ENCODE data around the gene PAMR1.
A peak's percentile ranks its signal among the peaks of the same experiment; 100 is the strongest.

Gene PAMR1

DNA sequence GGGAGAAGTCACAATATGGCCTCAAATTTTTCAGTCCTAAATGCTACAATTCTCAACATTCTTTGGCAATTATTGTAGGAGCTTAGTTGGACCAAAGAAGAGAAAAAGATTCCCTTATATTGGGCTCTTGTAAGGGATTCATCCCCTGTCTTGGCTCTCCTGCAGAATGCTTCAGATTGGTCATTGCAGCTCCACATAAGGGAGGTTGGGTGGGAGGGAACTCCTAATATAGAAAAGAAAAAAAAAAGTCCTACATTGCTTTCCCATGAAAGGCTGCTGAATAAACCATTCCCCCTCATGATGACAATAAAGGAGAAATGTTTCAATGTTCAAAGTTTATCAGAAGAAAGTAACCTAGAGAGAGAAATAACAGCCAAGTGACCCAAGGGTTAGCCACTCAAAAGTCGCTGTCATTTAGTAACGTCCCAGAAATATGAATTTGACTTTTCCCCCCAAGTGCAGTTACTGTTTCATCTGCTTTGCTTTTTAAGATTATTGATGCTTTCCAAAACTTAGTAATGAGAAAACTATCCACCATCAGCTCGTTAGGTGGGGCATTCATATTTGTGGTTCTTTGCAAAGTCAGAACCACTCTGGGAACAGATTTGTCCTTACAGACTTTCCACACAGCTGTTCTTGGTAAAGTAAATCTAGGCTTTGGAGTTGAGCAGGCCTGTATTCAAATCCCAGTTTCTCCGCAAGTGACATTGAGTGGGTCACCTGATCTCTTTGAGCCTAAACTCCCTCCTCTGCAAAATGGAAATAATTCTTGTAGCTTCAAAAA, 101.1 kb downstream of the PAMR1 start:
- Histone ChIP-seq H3K4me1 (ENCODE audit: control insufficient read depth, insufficient read depth, low read length, unreplicated experiment) (peaks cover 15% of the 10 kb centered on the region), H3K4me3 (ENCODE audit: low read depth, low read length) (no peak overlapping the region), H3K27me3 (ENCODE audit: insufficient read depth, low read length) (peaks cover 81% of the 10 kb centered on the region), H3K36me3 (ENCODE audit: insufficient read depth, low read length) (no peaks in the 10 kb centered on the region), H3K79me2 (ENCODE audit: control insufficient read depth, insufficient read depth, low read length, unreplicated experiment) (no peaks in the 10 kb centered on the region), H2AFZ (ENCODE audit: low read length, unreplicated experiment) (no peak overlapping the region), H3K27ac (ENCODE audit: low read depth, low read length) (no peak overlapping the region)

DNA sequence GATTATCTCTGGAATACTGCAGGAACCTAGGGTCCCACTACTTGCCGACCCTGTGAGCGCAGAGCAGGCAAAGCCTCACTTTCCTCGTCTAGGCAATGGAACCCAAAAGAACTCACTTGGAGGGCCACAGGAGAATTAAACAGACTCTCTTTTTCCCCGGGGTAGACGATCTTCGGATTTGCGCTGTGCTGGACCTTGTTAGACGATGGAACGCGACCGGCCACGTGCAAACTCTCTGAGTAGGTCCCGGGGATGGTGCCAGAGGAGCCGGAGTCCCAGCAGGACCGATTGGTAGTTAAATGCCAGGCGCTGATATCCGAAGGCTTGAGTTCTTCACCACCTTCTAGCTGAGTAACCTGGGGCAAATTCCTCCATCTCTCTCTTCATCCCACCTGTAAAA, 105.0 kb downstream of the PAMR1 start:
- Histone ChIP-seq H3K36me3 (ENCODE audit: insufficient read depth, low read length) (no peaks in the 10 kb centered on the region), H3K4me1 (ENCODE audit: control insufficient read depth, insufficient read depth, low read length, unreplicated experiment) (no peaks in the 10 kb centered on the region), H2AFZ (ENCODE audit: low read length, unreplicated experiment) (no peak overlapping the region), H3K27ac (ENCODE audit: low read depth, low read length) (no peak overlapping the region), H3K27me3 (ENCODE audit: insufficient read depth, low read length) (peaks cover 100% of the 10 kb centered on the region), H3K79me2 (ENCODE audit: control insufficient read depth, insufficient read depth, low read length, unreplicated experiment) (no peaks in the 10 kb centered on the region), H3K4me3 (ENCODE audit: low read depth, low read length) (no peak overlapping the region)

DNA sequence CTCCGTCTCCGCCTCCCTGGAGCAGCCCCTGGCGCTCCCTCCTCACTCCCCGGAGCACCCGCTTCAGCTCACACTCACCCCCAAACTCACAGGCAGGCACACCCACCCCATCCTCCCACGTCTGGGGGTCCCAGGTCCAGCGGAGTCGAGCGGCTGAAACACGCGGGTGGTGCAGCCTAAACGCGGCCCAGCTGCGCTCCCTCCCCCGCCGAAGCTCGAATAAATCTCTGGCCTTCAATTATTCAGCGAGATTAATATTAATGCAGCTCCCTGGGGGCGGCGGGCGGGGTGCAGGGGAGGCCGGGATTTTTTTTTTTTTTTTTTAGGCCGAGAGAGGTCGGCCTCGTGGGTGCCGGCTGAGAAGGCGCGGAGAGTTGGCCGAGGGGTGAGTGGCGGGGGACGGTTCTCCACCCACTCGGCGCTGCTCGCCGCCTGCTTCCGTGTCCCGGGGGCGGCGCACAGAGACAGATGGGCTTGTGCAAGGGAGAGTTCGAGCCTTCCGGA, 105.5 kb downstream of the PAMR1 start:
- Histone ChIP-seq H3K4me3 (ENCODE audit: low read depth, low read length) (peak overlapping the region; percentile 71), H3K4me1 (ENCODE audit: control insufficient read depth, insufficient read depth, low read length, unreplicated experiment) (no peaks in the 10 kb centered on the region), H3K27me3 (ENCODE audit: insufficient read depth, low read length) (peaks cover 100% of the 10 kb centered on the region), H3K27ac (ENCODE audit: low read depth, low read length) (no peak overlapping the region), H3K36me3 (ENCODE audit: insufficient read depth, low read length) (no peaks in the 10 kb centered on the region), H2AFZ (ENCODE audit: low read length, unreplicated experiment) (no peak overlapping the region), H3K79me2 (ENCODE audit: control insufficient read depth, insufficient read depth, low read length, unreplicated experiment) (no peaks in the 10 kb centered on the region)

DNA sequence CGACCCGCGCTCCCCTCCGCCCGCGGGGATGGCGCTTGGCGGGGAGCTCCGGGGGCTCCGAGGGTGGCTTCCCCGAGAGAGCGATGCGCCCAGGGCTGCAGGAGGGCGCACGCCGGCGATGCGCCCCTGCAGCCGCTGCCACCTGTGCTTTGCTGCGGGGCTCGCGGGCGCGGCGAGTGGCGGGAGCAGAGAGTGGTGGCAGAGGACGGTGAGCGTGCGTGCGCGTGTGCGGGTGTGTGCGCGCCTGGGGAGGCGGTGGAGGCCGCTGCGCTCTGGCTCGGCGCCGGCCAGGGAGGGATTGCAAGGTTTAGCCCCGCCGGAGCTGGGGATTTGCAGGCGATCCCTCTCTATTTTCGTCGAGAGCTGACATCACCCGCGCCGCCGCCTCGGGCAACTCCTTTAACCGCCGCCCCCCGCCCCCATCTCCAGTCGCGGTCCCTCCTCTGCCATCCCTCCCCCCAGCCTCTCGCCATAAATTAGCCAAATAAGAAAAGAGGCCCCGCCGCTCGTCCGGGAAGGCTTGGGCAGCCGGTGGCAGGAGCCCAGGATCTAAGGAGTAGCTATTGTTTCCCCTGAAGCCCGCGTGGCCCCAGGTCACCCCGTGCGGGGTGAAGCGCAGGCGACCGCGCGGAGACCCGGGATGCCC, 106.1 kb downstream of the PAMR1 start, which contains the start of gene SLC1A2:
SLC1A2 (minus strand) TSS at position 375 of the 646 bp plus-strand sequence. CDS start 592 bp downstream, outside the sequence.
- Histone ChIP-seq H3K79me2 (ENCODE audit: control insufficient read depth, insufficient read depth, low read length, unreplicated experiment) (no peaks in the 10 kb centered on the region), H3K27ac (ENCODE audit: low read depth, low read length) (no peak within 1 kb of the TSS), H3K4me1 (ENCODE audit: control insufficient read depth, insufficient read depth, low read length, unreplicated experiment) (no peaks in the 10 kb centered on the region), H3K36me3 (ENCODE audit: insufficient read depth, low read length) (no peaks in the 10 kb centered on the region), H3K4me3 (ENCODE audit: low read depth, low read length) (peak within 1 kb of the TSS; percentile 71), H2AFZ (ENCODE audit: low read length, unreplicated experiment) (no peak within 1 kb of the TSS), H3K27me3 (ENCODE audit: insufficient read depth, low read length) (peaks cover 100% of the 10 kb centered on the region)

DNA sequence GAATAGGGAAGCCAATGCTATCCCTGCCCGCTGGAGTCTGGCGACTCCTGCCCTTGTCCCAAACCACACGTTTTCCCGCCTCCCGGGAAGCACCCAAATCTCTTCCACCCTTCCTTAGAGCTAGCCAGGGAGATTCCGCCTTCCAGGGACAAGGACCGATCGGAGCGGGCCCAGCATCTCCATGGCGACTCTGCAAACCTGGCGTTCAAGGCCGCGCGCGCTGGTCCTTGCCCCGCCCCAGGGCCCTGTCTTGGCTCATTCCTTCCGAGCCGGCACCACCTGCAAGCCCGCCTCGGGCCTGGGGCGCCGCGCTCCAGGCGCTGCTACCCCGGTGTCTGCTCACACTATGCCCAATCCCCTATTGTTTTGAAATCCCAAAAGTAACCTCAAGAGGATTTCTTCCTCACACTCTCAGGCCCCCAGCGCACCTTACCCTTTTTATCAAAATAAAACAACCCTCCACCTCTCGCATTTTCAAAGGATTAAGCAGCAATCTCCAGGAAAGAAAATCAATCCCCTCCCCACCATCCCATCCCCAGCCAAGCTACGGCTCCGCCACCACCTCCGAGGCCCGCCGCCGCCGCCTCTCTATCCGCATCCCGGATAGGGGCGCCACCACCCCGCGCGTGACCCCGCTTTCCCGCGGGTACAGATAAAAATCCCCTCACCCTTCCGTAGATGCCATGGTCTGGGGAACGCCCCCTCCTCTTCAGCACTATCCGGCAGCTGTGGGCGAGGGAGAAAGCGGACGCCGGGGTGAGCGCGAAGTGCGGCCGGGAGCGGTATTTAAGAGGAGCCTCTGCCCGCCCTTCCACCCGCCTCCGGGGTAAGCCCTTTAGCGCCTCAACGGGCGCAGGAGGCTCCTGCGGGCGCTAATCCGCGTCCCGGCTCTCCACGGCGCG, 106.9 kb downstream of the PAMR1 start:
- H3K27me3 ChIP-seq (ENCODE audit: insufficient read depth, low read length), result peaks cover 99% of the 10 kb centered on the region

DNA sequence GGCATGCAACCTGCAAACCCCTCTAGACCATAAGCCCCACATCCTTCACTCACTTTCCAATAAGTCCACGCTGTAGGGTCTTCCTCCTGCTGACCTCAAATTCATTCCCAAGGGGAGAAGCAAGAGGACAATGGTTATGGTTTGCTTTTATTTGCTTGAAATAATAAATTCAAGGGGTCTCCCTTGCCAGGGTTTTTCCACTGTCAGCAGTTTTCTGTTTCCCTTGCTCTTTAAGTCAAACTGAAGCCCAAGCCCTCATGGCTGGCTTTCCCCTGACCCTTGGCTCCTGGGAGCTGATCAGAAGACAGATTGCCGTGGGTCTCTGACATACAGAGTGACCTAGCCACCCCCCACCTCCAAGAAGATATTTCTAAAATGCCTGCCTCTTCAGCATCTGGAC, 109.9 kb downstream of the PAMR1 start:
- Histone ChIP-seq H3K27ac (ENCODE audit: low read depth, low read length) (no peak overlapping the region), H3K36me3 (ENCODE audit: insufficient read depth, low read length) (no peaks in the 10 kb centered on the region), H3K27me3 (ENCODE audit: insufficient read depth, low read length) (peaks cover 78% of the 10 kb centered on the region), H3K4me1 (ENCODE audit: control insufficient read depth, insufficient read depth, low read length, unreplicated experiment) (no peaks in the 10 kb centered on the region), H2AFZ (ENCODE audit: low read length, unreplicated experiment) (no peak overlapping the region), H3K79me2 (ENCODE audit: control insufficient read depth, insufficient read depth, low read length, unreplicated experiment) (no peaks in the 10 kb centered on the region), H3K4me3 (ENCODE audit: low read depth, low read length) (no peak overlapping the region)

More for the DNA sequence above, 106.9 kb downstream of the PAMR1 start:
- Histone ChIP-seq H3K4me1 (ENCODE audit: control insufficient read depth, insufficient read depth, low read length, unreplicated experiment) (no peaks in the 10 kb centered on the region), H3K4me3 (ENCODE audit: low read depth, low read length) (peak overlapping the region; percentile 71), H2AFZ (ENCODE audit: low read length, unreplicated experiment) (no peak overlapping the region), H3K79me2 (ENCODE audit: control insufficient read depth, insufficient read depth, low read length, unreplicated experiment) (no peaks in the 10 kb centered on the region), H3K36me3 (ENCODE audit: insufficient read depth, low read length) (no peaks in the 10 kb centered on the region), H3K27ac (ENCODE audit: low read depth, low read length) (no peak overlapping the region)

DNA sequence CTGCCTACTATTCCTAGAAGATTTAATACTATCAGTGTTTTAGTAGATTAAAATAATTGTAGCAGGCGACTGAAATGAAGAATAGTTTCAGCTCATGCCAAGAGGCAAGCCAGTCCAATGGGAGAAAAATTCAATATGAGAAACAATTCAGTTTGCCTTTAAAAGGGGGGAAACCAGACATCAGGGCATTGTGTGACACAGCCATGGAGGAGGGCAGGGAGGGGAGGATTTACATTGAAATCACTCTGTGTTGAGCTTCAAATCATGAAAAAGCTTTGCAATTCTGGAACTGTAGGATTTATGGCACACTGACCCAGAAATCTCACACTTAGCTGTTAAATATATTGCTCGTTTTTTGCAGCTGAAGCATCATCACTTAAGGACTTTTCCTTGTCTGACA, 110.6 kb downstream of the PAMR1 start:
- no peaks in the 10 kb centered on the region for H3K79me2 ChIP-seq (ENCODE audit: control insufficient read depth, insufficient read depth, low read length, unreplicated experiment)
- H3K4me3 ChIP-seq (ENCODE audit: low read depth, low read length), result no peak overlapping the region
- H3K27ac ChIP-seq (ENCODE audit: low read depth, low read length), result no peak overlapping the region
- H3K4me1 ChIP-seq (ENCODE audit: control insufficient read depth, insufficient read depth, low read length, unreplicated experiment), result no peaks in the 10 kb centered on the region
- H2AFZ ChIP-seq (ENCODE audit: low read length, unreplicated experiment), result no peak overlapping the region
- peaks cover 71% of the 10 kb centered on the region for H3K27me3 ChIP-seq (ENCODE audit: insufficient read depth, low read length)
- H3K36me3 ChIP-seq (ENCODE audit: insufficient read depth, low read length), result no peaks in the 10 kb centered on the region

DNA sequence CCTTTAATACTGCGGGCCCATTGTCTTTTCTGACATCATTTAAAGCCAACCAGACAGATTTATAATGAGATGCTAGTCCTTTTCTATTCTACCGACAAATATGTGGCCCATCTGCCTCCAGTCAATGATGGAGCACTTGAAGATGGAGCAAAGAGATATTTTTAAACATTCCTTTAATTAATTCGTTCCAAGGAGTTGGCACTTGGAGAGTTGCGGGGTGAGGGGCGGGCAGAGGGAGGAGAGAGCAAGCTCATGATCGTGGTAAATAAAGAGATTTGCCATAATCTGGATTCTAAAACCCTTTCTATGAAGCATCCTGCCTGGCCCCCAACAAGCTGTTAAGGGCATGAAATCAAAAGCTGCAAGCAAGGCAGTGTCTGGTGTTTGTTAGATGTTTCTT, 111.1 kb downstream of the PAMR1 start:
- no peaks in the 10 kb centered on the region for H3K4me1 ChIP-seq (ENCODE audit: control insufficient read depth, insufficient read depth, low read length, unreplicated experiment)
- no peak overlapping the region for H2AFZ ChIP-seq (ENCODE audit: low read length, unreplicated experiment)
- H3K27ac ChIP-seq (ENCODE audit: low read depth, low read length), result no peak overlapping the region
- H3K79me2 ChIP-seq (ENCODE audit: control insufficient read depth, insufficient read depth, low read length, unreplicated experiment), result no peaks in the 10 kb centered on the region
- H3K36me3 ChIP-seq (ENCODE audit: insufficient read depth, low read length), result no peaks in the 10 kb centered on the region
- no peak overlapping the region for H3K4me3 ChIP-seq (ENCODE audit: low read depth, low read length)
- H3K27me3 ChIP-seq (ENCODE audit: insufficient read depth, low read length), result peaks cover 67% of the 10 kb centered on the region

DNA sequence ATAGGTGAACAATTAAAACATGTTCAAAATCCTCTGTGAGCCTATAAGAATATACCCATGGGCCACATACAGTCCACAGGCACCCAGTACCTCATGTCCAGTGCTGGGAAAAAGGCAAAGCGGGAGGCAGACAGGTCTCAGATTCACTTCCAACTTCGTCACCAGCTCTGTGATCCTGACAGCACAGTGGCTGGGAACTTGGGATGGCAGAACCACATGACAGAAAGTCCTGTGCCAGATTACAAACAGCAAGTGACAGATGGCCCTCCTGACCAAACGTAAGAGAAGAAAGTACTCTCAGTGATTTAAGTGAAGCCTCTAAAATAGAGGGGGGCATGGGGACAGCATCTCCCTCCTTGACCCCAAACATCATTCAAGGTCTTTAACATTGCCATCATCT, 111.8 kb downstream of the PAMR1 start:
- no peak overlapping the region for H3K27ac ChIP-seq (ENCODE audit: low read depth, low read length)
- peaks cover 59% of the 10 kb centered on the region for H3K27me3 ChIP-seq (ENCODE audit: insufficient read depth, low read length)
- no peak overlapping the region for H3K4me3 ChIP-seq (ENCODE audit: low read depth, low read length)
- no peaks in the 10 kb centered on the region for H3K79me2 ChIP-seq (ENCODE audit: control insufficient read depth, insufficient read depth, low read length, unreplicated experiment)
- no peak overlapping the region for H2AFZ ChIP-seq (ENCODE audit: low read length, unreplicated experiment)
- no peaks in the 10 kb centered on the region for H3K4me1 ChIP-seq (ENCODE audit: control insufficient read depth, insufficient read depth, low read length, unreplicated experiment)
- no peaks in the 10 kb centered on the region for H3K36me3 ChIP-seq (ENCODE audit: insufficient read depth, low read length)

DNA sequence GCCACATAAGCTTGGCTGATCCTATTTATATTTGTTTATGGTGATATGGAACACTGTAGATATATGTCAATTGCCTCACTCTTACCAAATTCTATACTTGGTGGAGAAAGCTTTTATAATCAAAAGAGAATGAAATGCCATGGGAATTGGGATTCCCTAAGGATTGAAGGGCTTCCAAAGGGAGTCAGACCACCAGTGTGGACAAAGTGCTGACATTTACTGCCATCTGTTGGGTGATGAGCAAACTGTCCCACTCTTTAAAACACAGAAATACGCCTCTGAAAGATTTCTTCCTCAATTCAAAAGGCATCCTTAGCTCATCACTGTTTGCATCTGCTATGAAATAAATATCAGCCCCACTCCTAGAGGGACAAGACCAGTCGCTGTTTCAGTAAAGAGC, 113.1 kb downstream of the PAMR1 start:
- H3K4me3 ChIP-seq (ENCODE audit: low read depth, low read length), result no peak overlapping the region
- H3K36me3 ChIP-seq (ENCODE audit: insufficient read depth, low read length), result no peaks in the 10 kb centered on the region
- no peak overlapping the region for H2AFZ ChIP-seq (ENCODE audit: low read length, unreplicated experiment)
- peaks cover 46% of the 10 kb centered on the region for H3K27me3 ChIP-seq (ENCODE audit: insufficient read depth, low read length)
- no peaks in the 10 kb centered on the region for H3K79me2 ChIP-seq (ENCODE audit: control insufficient read depth, insufficient read depth, low read length, unreplicated experiment)
- H3K4me1 ChIP-seq (ENCODE audit: control insufficient read depth, insufficient read depth, low read length, unreplicated experiment), result no peaks in the 10 kb centered on the region
- no peak overlapping the region for H3K27ac ChIP-seq (ENCODE audit: low read depth, low read length)
